HG03039 (cell line): Measurements from ENCODE around the gene SLC24A3.

Experiments
- ATAC-seq: cut with Tn5 transposase; IDR thresholded peaks from one replicate; pipeline ENCODE4 v1.9.1; 2021; ENCODE audit warnings: mild to moderate bottlenecking, moderate library complexity; ENCODE audit not compliant: unreplicated experiment

Gene SLC24A3

DNA sequence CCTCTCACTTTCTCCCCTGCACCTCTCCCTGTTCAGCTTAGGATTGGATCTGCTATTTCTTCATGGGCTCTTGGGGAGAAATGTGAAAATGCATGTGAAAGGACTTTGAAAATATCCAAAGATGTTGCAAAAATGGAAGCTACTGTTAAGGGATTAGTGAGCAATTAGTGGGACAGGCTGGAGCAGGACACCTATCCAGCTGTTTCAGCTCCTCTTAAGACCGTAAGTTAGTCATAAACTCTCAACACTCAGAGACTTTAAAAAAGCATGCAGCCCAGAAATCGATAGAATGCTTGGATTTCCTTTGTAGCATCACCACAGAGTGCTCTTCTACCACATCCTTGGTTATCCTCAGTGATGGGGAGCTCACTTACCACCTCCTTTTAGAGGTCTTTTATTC, 88.7 kb downstream of the SLC24A3 start:
- no peak for ATAC-seq

DNA sequence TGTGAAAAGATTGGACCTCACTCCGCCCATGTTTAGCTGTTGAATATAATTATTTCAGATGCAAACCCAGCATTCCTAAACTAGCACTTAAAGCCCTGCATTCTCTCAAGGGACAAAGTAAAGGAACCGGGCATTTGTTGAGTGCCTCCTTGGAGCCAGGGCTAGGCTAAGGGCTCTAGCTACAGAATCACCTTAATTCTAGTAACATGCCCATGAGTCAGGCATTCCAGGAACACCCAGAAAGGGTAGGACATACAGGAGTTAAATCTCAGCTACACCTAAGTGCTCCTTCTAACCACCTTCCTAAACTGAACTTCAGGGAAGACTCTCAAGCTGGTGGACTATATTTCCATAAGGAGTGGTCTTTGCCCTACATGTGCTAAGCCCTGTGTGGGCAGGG, 89.4 kb downstream of the SLC24A3 start:
- no peak for ATAC-seq

- no peak for ATAC-seq
Measured at GRCh38 chr20:19302714-19303113, 90.3 kb downstream of the SLC24A3 start.

DNA sequence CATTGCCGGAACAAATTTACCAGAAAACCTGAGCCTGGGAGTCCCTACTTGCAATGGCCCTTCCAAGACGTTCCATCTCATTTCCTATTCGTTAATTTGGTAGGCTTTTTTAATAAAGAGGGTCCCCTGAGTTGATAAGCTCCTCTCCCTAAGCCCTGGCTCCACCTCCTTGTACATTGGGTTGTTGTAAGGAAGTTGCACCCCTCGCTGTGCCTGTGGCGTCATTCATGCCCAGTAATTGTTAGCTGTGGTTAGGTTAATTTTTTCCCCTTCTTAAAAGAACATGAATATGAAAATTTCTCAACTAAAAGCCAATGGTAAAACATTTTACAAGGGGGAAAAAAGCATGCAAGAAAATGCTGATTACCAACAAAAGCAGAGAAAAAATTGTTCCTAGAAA, 91.9 kb downstream of the SLC24A3 start:
- no peak for ATAC-seq

DNA sequence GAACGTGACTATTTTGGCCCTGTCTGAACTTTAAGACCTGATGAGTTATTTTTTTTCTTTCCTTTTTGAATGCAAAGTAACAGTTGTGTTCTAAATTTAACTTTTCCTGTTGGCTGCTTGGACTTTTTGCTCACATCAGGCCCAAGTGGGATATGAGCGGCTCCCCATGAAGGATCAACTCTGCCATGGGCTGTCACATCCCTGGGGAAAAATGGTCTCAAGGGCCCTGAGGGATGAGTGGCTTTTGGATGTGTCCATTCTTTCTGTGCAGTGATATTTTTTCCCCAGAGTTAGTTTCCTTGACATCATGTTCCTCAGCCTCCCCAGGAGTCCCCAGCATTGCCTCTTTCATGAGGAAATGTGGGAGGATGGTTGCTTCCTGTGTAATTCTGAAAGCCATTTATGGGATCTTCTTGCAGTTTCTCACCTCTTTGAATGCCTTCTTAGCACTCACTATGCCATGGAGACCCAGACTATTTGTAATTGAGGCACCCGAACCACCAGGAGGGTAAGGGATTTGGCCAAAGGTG, 92.5 kb downstream of the SLC24A3 start:
- ATAC-seq: no peak

- no peak for ATAC-seq
Measured at GRCh38 chr20:19308146-19308545, 95.7 kb downstream of the SLC24A3 start.

- ATAC-seq: no peak
Measured at GRCh38 chr20:19310541-19310940, 98.1 kb downstream of the SLC24A3 start.

DNA sequence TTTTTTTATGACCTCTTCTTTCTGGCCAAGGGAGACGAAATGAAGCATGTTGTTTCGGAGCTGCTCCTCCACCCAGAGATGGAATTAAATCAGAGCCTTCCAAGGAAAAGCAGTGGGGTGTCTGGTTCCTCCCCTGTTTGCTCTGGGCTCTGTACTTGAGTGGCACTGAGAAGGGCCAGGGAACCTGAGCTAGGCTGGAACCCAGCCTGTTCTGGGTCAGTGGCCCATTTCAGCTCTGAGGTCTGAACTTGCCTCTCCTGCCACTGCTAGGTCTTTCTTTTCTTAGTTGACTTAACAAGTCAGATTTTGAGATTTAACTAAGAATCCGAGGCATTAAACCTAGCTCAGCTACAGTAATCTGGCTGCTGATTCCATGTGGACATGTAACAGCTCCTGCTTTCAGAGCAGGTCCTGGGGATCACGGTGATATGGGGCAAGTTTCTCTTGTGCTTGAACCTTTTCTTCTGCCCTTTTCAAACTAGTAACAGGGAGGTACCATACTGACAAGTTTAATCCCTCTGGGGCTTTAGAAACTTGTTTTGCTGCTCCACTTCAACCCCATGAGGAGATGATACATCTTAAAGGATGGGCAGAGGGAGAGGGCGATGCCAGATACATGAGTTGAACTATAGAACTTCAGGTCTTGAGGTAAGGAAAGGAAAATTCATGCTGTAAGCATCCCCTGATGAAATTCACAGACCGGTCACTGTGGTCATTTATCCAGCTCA, 101.1 kb downstream of the SLC24A3 start:
- ATAC-seq: no peak

DNA sequence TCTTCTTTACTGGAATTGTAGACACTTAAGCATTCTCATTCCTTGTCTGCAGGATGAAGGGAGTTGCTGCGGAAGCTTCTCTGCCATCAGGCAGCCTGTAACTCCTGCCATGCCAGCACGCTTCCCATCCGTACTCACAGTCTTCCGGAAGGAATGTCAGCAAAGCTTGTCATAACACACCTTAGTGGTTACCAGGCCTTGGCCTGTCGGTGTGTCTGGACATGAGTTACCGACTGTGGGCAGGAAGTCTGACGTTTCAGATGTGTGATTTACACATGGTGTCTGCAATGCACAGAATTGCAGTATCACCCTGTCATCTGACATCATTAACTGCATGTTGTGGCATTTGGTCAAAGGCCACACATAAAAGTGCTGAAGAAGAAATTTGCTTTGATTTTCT, 102.2 kb downstream of the SLC24A3 start:
- ATAC-seq: no peak

- no peak for ATAC-seq
Measured at GRCh38 chr20:19317237-19318069, 105.0 kb downstream of the SLC24A3 start.

DNA sequence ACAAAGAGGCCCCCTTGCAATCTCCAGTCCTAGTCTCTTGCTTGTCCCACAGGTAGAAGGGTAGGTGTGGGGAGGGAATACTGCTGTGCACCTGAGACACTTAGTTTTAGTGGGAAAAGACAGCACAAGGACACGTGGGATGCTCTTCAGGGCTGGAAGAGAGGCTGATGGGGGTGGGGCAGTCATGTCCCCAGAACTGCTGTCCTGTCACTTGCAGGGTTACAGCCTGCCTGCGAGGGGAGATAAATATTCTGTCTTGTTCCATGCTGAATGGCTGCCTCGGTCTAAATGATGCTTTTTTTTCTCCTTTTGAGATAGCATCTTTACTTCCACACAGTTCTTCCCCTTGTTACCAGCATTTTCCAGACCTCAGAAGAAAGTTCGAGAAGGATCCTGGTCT, 106.2 kb downstream of the SLC24A3 start:
- no peak for ATAC-seq

GRCh38 chr20:19320005-19320404, 107.6 kb downstream of the SLC24A3 start:
- no peak for ATAC-seq

GRCh38 chr20:19321176-19321575, 108.7 kb downstream of the SLC24A3 start:
- ATAC-seq: no peak

DNA sequence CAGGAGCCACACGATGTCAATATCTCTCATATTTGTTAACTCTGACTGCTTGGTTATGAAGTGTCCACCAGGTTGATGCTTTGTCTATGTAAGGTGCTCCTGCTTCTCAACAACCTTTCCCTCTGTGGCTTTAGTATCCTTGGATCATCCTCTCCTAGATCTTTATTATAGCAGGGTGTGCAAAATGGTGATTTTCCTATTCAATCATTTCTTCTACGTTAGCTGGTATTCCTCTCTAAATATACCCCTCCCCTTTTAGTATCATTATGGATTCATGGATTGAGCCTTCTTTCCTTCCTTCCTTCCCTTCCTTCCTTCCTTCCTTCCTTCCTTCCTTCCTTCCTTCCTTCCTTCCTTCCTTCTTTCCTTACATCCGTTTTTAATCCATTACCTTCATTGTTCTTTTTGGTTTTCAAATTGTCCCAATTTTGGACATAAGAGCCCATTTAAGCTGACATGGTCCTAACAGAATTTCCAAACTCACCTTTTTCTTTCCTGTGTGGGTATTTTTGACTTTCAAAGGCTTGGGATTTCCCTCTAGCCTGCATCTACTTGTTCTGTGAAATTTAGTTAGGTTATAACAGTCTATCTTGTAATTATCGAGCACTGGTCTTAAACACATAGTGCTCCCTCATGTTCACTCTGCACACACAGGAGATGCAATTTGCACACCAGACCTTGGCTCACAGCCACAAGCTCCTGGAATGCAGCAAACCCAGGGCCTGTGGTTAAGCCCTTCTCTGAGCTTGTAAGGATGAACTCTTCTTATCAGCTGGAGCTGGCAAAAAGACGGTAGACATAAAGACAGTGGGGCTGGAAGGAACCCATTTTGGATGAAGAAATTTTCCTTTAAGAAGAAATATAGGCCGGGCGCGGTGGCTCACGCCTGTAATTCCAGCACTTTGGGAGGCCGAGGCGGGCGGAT, 109.9 kb downstream of the SLC24A3 start:
- ATAC-seq: no peak

DNA sequence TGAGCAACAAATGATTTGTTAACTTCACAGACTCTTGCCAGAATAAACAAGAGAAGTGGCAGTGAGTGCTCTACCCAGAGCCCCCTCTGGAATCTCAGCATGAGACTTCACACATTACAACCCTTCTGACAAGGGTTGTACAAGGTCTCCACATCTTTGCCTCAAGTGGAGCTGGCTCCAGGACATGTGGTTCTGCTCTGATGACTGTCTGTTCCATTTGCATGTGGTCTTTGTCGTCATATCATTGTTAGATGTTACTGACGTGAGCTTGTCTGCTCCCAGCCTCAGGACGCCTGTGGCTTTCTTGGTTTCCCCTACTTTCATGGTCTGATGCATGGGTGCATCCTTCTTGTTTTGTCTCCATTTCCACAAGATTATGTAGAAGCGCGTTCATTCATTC, 115.0 kb downstream of the SLC24A3 start:
- no peak for ATAC-seq

DNA sequence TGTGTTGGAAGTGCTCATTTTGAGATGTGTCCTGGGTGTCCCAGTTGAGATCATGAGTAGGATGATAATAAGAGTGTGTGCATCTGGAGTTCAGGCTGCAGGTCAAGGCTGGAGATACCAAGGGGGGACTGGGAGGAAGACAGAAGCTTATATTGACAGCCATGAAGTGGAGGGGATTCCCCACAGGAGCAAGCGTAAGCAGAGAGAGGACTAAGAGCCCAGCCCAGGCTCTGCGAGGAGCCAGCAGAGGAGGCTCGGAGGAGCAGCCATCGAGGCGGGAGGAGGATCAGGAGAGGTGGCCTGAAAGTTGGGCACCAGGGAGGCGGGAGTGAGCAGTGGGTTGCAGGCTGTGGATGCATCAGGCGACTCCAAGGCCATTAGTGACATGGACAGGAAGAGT, 116.2 kb downstream of the SLC24A3 start:
- ATAC-seq: no peak

GRCh38 chr20:19330038-19330437, 117.6 kb downstream of the SLC24A3 start:
- no peak for ATAC-seq

DNA sequence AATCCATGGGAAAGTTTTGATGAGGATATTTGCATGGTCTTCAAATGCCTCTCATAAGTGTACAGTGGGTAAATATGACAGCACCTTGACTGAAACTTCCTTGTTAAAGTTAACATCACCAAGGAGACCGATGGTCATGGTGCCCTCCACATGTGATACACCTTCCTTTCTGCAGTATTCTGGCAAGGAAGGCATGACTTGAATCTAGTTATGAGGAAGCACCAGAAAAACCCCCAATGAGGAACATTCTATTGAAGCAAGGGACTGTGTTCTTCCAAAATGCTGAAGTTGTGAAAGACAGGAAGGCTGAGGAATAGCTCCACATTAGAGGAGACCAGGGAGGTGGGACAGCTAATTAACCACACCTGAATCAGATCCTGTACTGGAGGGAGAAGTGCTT, 118.3 kb downstream of the SLC24A3 start:
- no peak for ATAC-seq

DNA sequence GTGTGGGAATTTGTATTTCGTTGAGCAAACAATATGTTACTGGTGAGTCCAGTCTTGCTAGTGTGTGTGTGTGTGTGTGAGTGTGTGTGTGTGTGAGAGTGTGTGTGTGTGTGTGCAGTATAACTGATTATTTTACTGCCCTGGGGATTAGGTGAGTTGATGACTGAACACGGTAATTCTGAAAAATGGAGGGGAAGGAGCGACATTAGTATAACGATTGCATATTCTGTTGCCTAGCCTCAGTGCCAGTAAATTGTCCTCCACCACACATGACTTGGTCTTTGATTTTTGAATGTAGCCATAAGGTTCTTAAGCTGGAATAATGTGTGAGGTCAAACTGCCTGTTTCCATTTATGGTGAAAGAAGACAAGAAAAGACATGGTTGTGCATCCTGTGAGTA, 121.1 kb downstream of the SLC24A3 start:
- no peak for ATAC-seq

DNA sequence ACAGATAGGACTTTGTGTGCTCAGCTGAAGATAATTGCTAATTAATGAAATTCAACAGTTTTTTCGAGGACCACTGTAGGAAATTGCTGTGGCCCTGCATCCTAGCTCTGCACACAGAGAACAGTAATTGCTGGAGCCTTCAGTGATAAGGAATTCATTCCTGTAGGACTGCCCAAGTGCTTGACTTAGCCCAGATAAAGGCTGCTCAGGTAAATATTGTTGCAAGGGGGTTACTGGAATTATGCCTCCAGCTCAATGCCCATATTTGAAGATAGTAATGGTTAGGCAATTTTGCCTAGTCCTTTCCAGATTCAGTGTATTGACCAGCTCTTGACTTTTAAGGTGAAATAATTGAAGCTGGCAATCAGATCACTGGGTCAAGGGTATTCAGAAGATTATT, 122.9 kb downstream of the SLC24A3 start:
- no peak for ATAC-seq

DNA sequence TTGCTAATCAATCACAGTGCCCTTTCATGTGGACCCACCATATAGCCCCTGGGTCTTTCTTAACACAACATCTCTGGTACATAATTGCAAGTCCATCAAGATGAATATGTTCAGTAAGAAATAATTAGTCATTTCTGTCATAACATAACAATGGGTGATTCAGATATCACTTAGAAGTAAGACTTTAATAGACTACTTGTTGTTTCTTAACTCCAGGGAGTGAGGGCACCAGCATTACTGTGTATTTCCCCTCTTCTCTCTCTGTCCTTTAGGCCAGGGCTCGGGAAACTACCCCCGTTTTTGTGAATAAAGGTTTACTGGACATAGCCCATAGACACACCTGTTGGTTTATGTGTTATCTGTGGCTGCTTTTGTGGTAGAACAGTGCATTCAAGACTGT, 123.5 kb downstream of the SLC24A3 start:
- no peak for ATAC-seq
